Hematopoietic multipotent progenitor cell (in vitro differentiated cells): ENCODE data around the gene ARHGAP22. TPM values are rescaled to one million over a fixed set of nuclear protein-coding genes. Genes with fewer than 3 reads are reported as not detected.

Experiments
- DNase-seq, 3 donors: peaks; one replicate each; pipeline ENCODE4 v3.0.0-alpha.2; 2011 to 2015; ENCODE audit warnings: low read depth in 2 of 3, low spot score in 2 of 3
- small RNA-seq: library from RNA; depleted of rRNA; stranded (forward); fragments of <200 nt; gene quantifications from one replicate; pipeline ENCODE3, GENCODE V24; 2012
- total RNA-seq: library from RNA; depleted of rRNA; stranded (reverse); fragments of >200 nt; gene quantifications from one replicate; pipeline ENCODE4 v1.2.3, GENCODE V29; 2012

ARHGAP22 gene
- total RNA-seq, 1 donor, result 67.3 TPM

GRCh38 chr10:48406204-48406603, 198.7 kb downstream of the ARHGAP22 start:
- peak in 2 of 3 donors; percentile 15 to 17 for DNase-seq

GRCh38 chr10:48404646-48405045, 200.2 kb downstream of the ARHGAP22 start:
- DNase-seq, result no peak

GRCh38 chr10:48400850-48401220, 204.0 kb downstream of the ARHGAP22 start:
- DNase-seq, result no peak

- DNase-seq, result no peak
Measured at GRCh38 chr10:48400129-48400849, 204.6 kb downstream of the ARHGAP22 start.

GRCh38 chr10:48399551-48399950, 205.3 kb downstream of the ARHGAP22 start:
- DNase-seq, result no peak

GRCh38 chr10:48399056-48399541, 205.8 kb downstream of the ARHGAP22 start:
- no peak for DNase-seq

- no peak for DNase-seq
Measured at GRCh38 chr10:48398261-48398660, 206.6 kb downstream of the ARHGAP22 start.

Small RNA genes within 50 kb of the gene (small RNA-seq; reads per million reads assigned to genes)
- gene AC016397.1, result not detected

Other genes with a start within 250 kb of the ARHGAP22 start
- 35.5 TPM for gene WDFY4, start 79.8 kb upstream of the ARHGAP22 start, total RNA-seq